Gastroesophageal sphincter (tissue), 3 donors: ENCODE results near the gene RANBP3.

Source experiments
- CTCF ChIP-seq, 4 experiments: fragments of 200-600 bp in 2 of 4; fragments of 450-650 bp in 2 of 4; sonication (generic) in 1 of 4; IDR thresholded peaks; one replicate each; pipeline ENCODE4 v1.5.1; 2017 to 2019; ENCODE audit warnings: antibody characterized with exemption in 4 of 4, mild to moderate bottlenecking in 2 of 4, moderate library complexity in 2 of 4
- POLR2AphosphoS5 ChIP-seq: sonication (generic); formaldehyde crosslinking; IDR thresholded peaks from one replicate; pipeline ENCODE4 v1.6.1; 2017; ENCODE audit warnings: antibody characterized with exemption

- TF ChIP-seq CTCF (IDR thresholded peaks at IDR 0.05) (peak in 2 of 4 experiments; percentile 11 to 25), POLR2AphosphoS5 (peak; percentile 49)
These were observed at the start of gene RANBP3 for GRCh38 chr19:5977785-5978605.
